Esophagus squamous epithelium (tissue), 4 donors: ENCODE results near the gene NDFIP1.

ENCODE experiments used
- CTCF ChIP-seq, 6 experiments: fragments of 450-650 bp in 4 of 6; fragments of 200-600 bp in 2 of 6; sonication (generic) in 2 of 6; IDR thresholded peaks; one replicate each; pipeline ENCODE4 v1.5.1; 2016 to 2019; ENCODE audit warnings: antibody characterized with exemption in 6 of 6, mild to moderate bottlenecking in 4 of 6, moderate library complexity in 4 of 6
- POLR2A ChIP-seq, 4 donors: fragments of 450-650 bp; IDR thresholded peaks; one replicate each; pipeline ENCODE4 v1.6.1; 2017; ENCODE audit warnings: antibody characterized with exemption in 4 of 4, mild to moderate bottlenecking in 4 of 4, moderate library complexity in 3 of 4

GRCh38 chr5:142114687-142115086, 6.1 kb downstream of the NDFIP1 start:
- TF ChIP-seq CTCF (IDR thresholded peaks at IDR 0.05) (no peak), POLR2A (IDR thresholded peaks at IDR 0.05) (no peak)
